Activated CD4-positive, alpha-beta T cell treated with anti-CD3 and anti-CD28 coated beads, Interleukin-2, amount 10 ng/mL, durations not matched to agents 24 days and 14 days (primary cell): ENCODE data around the gene KIF26B. TPM values are rescaled to one million over a fixed set of nuclear protein-coding genes. Genes with fewer than 3 reads are reported as not detected.

Source experiments
- DNase-seq: peaks from one replicate; pipeline ENCODE4 v3.0.0; 2022
- H3K27ac Mint-ChIP-seq: one replicate; pipeline ENCODE4 v1.8.0; 2022; ENCODE audit warnings: mild to moderate bottlenecking, mixed read lengths
- H3K27me3 Mint-ChIP-seq: one replicate; pipeline ENCODE4 v1.8.0; 2022; ENCODE audit warnings: mixed read lengths
- H3K36me3 Mint-ChIP-seq: one replicate; pipeline ENCODE4 v1.8.0; 2022; ENCODE audit warnings: low read depth, mild to moderate bottlenecking, mixed read lengths
- H3K4me1 Mint-ChIP-seq: one replicate; pipeline ENCODE4 v1.8.0; 2021; ENCODE audit warnings: mixed read lengths
- H3K4me3 Mint-ChIP-seq: one replicate; pipeline ENCODE4 v1.8.0; 2022; ENCODE audit warnings: mild to moderate bottlenecking, moderate library complexity, mixed read lengths
- H3K9me3 Mint-ChIP-seq: one replicate; pipeline ENCODE4 v1.8.0; 2021; ENCODE audit warnings: mixed read lengths
- intact Hi-C: fragments of 100-400 bp; cut with micrococcal nuclease; formaldehyde crosslinking; loops from one replicate; pipeline ENCODE4 v1.15.1; 2023
- total RNA-seq: library from RNA; stranded (reverse); gene quantifications from 2 replicates; pipeline ENCODE4 v1.2.3, GENCODE V29; 2022

Gene KIF26B
- total RNA-seq, 1 donor from 2014 or later: 0.07 TPM

GRCh38 chr1:245590726-245591125, 435.9 kb downstream of the KIF26B start:
- Mint-ChIP-seq H3K27ac (no peak overlapping the region), H3K9me3 (no peaks in the 10 kb centered on the region), H3K4me3 (no peak overlapping the region), H3K4me1 (no peaks in the 10 kb centered on the region), H3K36me3 (no peaks in the 10 kb centered on the region), H3K27me3 (no peaks in the 10 kb centered on the region)
- DNase-seq: no peak
- intact Hi-C loops: no loop called here

GRCh38 chr1:245591346-245592188, 436.8 kb downstream of the KIF26B start:
- intact Hi-C loops: no loop called here
- no peaks in the 10 kb centered on the region for H3K4me1 Mint-ChIP-seq
- no peaks in the 10 kb centered on the region for H3K36me3 Mint-ChIP-seq
- H3K9me3 Mint-ChIP-seq: no peaks in the 10 kb centered on the region
- H3K27me3 Mint-ChIP-seq: no peaks in the 10 kb centered on the region
- DNase-seq: no peak
- no peak overlapping the region for H3K4me3 Mint-ChIP-seq
- no peak overlapping the region for H3K27ac Mint-ChIP-seq

DNA sequence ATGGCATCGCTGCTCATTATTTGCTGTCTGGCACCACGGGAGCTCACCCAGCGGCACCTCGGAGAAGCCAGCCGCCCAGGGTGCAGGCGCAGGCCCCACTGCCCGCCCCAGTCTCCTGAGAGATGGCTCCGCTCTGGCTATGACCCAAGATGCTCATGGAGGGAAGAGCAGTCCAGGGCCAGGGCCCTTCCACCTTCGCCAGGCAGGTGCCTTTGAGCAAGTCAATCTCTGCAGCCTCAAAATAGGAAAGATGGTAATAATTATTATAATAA, 437.3 kb downstream of the KIF26B start:
- Mint-ChIP-seq H3K9me3 (no peaks in the 10 kb centered on the region), H3K27ac (no peak overlapping the region), H3K27me3 (no peaks in the 10 kb centered on the region), H3K4me1 (no peaks in the 10 kb centered on the region), H3K4me3 (no peak overlapping the region), H3K36me3 (no peaks in the 10 kb centered on the region)
- intact Hi-C loops: no loop called here
- DNase-seq: no peak

- intact Hi-C loops: no loop called here
- no peaks in the 10 kb centered on the region for H3K4me1 Mint-ChIP-seq
- H3K27ac Mint-ChIP-seq: no peak overlapping the region
- no peak overlapping the region for H3K4me3 Mint-ChIP-seq
- no peaks in the 10 kb centered on the region for H3K36me3 Mint-ChIP-seq
- no peaks in the 10 kb centered on the region for H3K27me3 Mint-ChIP-seq
- H3K9me3 Mint-ChIP-seq: no peaks in the 10 kb centered on the region
- no peak for DNase-seq
These were observed 443.9 kb downstream of the KIF26B start for GRCh38 chr1:245598524-245599305.

DNA sequence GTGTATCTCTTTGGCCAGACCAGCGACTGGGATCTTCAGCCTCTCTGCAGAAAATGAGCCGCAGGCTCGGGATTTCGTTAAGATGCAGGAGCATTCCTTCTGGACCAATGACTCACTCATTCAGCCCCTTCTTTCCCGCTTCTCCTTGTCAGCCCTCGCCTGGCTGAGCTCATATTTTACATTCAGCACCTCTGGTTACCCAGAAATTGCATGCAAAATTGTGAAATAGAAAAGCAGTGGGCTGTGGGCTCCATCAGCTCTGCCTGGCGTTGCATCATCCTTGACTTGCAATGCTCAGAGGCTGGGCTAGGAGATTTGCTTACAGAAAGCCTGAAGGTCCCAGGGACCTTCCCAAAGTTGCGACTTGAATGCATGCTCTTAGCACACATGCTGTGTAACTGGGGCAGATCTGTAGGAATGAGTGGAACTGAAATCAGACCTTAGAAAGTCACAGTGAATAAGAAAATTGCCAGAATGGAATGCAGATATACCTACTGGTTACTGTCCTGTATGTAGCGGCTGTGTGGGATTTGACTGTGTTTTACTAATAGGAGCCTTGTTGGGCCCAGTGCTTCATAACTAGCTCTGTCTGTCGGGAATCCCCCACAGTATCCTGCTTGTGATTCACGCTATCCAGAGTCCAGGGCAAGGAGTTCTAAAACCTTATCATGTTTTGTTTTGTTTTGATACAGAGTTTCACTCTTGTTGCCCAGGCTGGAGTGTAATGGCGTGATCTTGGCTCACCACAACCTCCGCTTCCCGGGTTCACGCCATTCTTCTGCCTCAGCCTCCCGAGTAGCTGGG, 444.8 kb downstream of the KIF26B start:
- intact Hi-C loops: no loop called here
- H3K4me3 Mint-ChIP-seq: no peak overlapping the region
- H3K4me1 Mint-ChIP-seq: no peaks in the 10 kb centered on the region
- no peaks in the 10 kb centered on the region for H3K9me3 Mint-ChIP-seq
- H3K27me3 Mint-ChIP-seq: no peaks in the 10 kb centered on the region
- H3K36me3 Mint-ChIP-seq: no peaks in the 10 kb centered on the region
- H3K27ac Mint-ChIP-seq: no peak overlapping the region
- DNase-seq: no peak

DNA sequence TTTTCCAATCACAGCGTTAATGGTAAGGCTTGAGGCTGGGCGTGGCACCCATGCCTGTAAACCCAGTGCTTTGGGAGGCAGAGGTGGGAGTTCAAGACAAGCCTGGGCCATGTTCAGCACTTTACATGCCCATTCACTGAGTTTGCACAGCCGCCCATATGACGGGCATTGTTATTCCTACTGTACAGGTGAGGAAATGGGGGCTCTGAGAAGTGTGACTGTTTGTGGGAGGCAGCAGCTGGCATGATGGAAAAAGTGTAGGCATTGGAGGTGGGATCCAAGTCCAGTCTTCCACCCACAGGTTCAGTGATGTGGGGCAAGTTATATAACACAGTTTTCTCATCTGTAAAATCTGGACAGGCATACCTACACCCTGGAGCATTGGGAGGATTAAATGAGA, 445.9 kb downstream of the KIF26B start:
- no peaks in the 10 kb centered on the region for H3K4me1 Mint-ChIP-seq
- no peak overlapping the region for H3K27ac Mint-ChIP-seq
- no peaks in the 10 kb centered on the region for H3K9me3 Mint-ChIP-seq
- no peak overlapping the region for H3K4me3 Mint-ChIP-seq
- no peaks in the 10 kb centered on the region for H3K36me3 Mint-ChIP-seq
- no peak for DNase-seq
- intact Hi-C loops: no loop called here
- H3K27me3 Mint-ChIP-seq: no peaks in the 10 kb centered on the region

DNA sequence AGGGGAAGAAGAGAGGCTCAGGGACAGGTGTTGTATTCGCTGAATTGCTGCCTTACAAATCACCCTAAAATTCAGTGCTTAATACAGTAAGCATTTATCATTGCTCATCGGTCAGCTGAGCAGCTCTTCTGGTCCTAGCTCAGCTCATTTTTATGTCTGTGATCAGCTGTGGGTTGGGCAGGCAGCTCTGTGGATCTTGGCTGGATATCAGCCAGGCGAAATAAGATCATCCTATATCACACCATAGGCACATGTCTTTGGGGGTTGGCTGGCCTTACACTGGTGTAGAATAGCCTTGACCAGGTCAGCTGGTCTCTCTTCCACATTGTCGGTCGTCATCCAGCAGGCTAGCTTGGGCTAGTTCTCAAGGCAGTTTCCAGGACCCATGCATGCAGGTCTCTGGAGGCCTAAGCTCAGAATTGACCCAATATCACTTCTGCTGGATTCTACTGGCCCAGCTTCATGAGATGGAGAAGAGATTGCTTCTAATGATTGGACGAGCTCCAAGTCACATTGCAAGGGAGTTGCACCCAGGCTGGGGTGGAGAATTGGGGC, 448.6 kb downstream of the KIF26B start:
- Mint-ChIP-seq H3K27ac (no peak overlapping the region), H3K36me3 (no peaks in the 10 kb centered on the region), H3K9me3 (no peaks in the 10 kb centered on the region), H3K4me3 (no peak overlapping the region), H3K4me1 (no peaks in the 10 kb centered on the region), H3K27me3 (no peaks in the 10 kb centered on the region)
- DNase-seq: no peak
- intact Hi-C loops: no loop called here

DNA sequence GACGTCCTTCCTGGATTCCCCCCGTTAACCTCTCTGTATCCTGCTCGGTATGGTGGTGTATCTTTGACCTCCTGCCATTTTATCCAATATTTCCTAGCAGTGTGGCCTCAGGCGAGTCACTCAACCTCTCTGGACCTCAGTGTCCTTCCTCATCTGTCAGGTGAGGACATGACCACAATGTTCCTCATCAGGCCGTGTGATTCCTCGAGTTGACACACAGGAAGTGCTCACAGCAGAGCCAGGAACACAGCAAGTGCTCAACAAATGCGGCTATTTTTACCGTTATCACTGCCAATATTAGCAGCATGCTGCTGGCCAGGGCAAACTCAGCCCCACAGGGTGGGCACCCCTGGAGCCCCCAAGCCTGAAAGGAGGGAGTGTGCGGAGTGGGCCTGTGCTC, 450.2 kb downstream of the KIF26B start:
- Mint-ChIP-seq H3K4me3 (no peak overlapping the region), H3K27ac (no peak overlapping the region), H3K27me3 (peaks cover 2% of the 10 kb centered on the region), H3K36me3 (no peaks in the 10 kb centered on the region), H3K9me3 (no peaks in the 10 kb centered on the region), H3K4me1 (no peaks in the 10 kb centered on the region)
- intact Hi-C loops: no loop called here
- no peak for DNase-seq

DNA sequence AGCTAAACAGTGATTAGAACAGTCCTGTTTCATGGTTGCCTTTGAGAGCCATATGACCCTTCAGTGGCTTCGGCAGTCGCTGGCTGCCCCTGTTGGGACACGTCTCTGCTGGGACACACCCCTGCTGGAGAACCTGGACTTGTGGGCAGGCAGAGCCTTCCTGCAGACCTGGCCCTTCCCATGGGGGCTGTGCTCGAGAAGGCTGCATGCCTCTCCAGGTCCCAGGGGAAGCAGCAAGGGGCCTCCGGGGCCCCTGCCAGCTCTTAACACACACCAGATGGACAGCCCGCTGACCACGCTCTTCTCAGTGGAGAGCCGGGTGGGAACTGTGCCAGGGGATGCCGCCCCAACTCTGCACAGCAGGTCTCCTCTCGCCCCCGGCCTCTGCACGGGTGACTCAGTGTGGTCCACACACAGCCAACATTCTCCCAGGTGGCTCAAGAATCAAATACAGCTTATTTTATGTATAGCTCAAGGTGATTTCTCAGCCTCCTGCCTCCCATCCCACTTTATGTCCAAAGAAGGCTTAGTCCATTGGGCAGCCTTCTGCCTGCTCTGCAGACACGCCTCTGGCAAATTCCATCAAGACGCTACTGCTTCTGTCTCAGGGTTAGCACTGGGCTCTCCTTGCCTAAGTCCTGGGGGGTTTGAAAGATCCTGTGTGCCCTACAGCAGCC, 450.8 kb downstream of the KIF26B start:
- Mint-ChIP-seq H3K9me3 (no peaks in the 10 kb centered on the region), H3K27me3 (peaks cover 2% of the 10 kb centered on the region), H3K36me3 (no peaks in the 10 kb centered on the region), H3K4me3 (no peak overlapping the region), H3K27ac (no peak overlapping the region), H3K4me1 (no peaks in the 10 kb centered on the region)
- no peak for DNase-seq
- intact Hi-C loops: no loop called here

DNA sequence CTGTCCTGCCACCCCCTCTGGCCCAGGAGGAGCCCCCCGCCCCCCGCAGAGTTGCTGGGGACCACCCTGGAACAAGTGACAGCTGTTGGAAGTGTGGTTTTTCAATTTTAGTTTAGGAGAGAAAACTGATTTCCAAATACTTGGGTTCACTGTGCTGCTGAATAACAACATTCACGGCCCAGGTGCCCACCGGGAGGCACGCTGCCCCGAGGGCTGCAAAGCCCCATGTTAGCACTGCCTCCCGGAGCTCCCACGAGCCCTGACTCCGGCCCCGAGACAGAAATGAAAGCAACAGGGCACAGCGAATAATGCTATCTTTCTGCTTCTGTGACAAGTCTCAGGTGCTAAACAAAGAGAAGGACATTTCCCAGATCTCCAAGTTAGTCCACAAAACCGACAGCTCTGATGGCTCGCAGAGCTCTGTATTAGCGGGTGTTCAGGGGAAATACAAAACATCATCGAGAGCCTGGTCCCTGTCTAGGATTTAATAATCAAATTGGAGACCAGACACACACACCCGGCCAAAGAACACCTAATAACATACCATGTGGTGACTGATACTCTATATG, 451.5 kb downstream of the KIF26B start:
- Mint-ChIP-seq H3K27me3 (peaks cover 2% of the 10 kb centered on the region), H3K4me3 (no peak overlapping the region), H3K36me3 (no peaks in the 10 kb centered on the region), H3K27ac (no peak overlapping the region), H3K4me1 (no peaks in the 10 kb centered on the region), H3K9me3 (no peaks in the 10 kb centered on the region)
- no peak for DNase-seq
- intact Hi-C loops: no loop called here

- H3K36me3 Mint-ChIP-seq: no peaks in the 10 kb centered on the region
- no peaks in the 10 kb centered on the region for H3K9me3 Mint-ChIP-seq
- no peaks in the 10 kb centered on the region for H3K4me1 Mint-ChIP-seq
- no peak overlapping the region for H3K4me3 Mint-ChIP-seq
- DNase-seq: no peak
- peaks cover 2% of the 10 kb centered on the region for H3K27me3 Mint-ChIP-seq
- no peak overlapping the region for H3K27ac Mint-ChIP-seq
- intact Hi-C loops: no loop called here
These were observed 453.5 kb downstream of the KIF26B start for GRCh38 chr1:245608271-245608670.

GRCh38 chr1:245609354-245610150, 454.8 kb downstream of the KIF26B start:
- H3K4me1 Mint-ChIP-seq: no peaks in the 10 kb centered on the region
- intact Hi-C loops: no loop called here
- H3K9me3 Mint-ChIP-seq: no peaks in the 10 kb centered on the region
- no peaks in the 10 kb centered on the region for H3K36me3 Mint-ChIP-seq
- H3K27ac Mint-ChIP-seq: no peak overlapping the region
- H3K27me3 Mint-ChIP-seq: peaks cover 2% of the 10 kb centered on the region
- no peak overlapping the region for H3K4me3 Mint-ChIP-seq
- no peak for DNase-seq

GRCh38 chr1:245611251-245611650, 456.5 kb downstream of the KIF26B start:
- H3K27ac Mint-ChIP-seq: no peak overlapping the region
- H3K27me3 Mint-ChIP-seq: peaks cover 2% of the 10 kb centered on the region
- H3K36me3 Mint-ChIP-seq: no peaks in the 10 kb centered on the region
- H3K4me1 Mint-ChIP-seq: no peaks in the 10 kb centered on the region
- H3K4me3 Mint-ChIP-seq: no peak overlapping the region
- no peaks in the 10 kb centered on the region for H3K9me3 Mint-ChIP-seq
- intact Hi-C loops: no loop called here
- DNase-seq: no peak
